Panc1 (cell line): ENCODE results near the gene TRIM41. TPM values are rescaled to one million over a fixed set of nuclear protein-coding genes. Genes with fewer than 3 reads are reported as not detected.

Experiments used
- ATAC-seq: fragments of 200-7000 bp; cut with Tn5 transposase; 2 replicates; pipeline ENCODE4 v1.9.1; 2020; ENCODE audit warnings: mild to moderate bottlenecking, moderate library complexity
- BruUV-seq: library from RNA; stranded (reverse); fragments of 400-500 nt; replicated peaks from 2 replicates; lab custom pipeline; 2021; lab: Mats Ljungman, UMichigan
- CTCF ChIA-PET: fragments of 300-600 bp; sonication (Branson Sonifier 250); formaldehyde crosslinking; loops from one replicate; lab custom pipeline; 2022; ENCODE audit warnings: antibody characterized with exemption; lab: Charles Lee
- POLR2A ChIA-PET: fragments of 300-600 bp; sonication (Branson Sonifier 250); formaldehyde crosslinking; loops from one replicate; lab custom pipeline; 2022; ENCODE audit warnings: antibody characterized with exemption; lab: Charles Lee
- DNase-seq: peaks from one replicate; pipeline ENCODE4 v3.0.0-alpha.2; 2010; ENCODE audit warnings: low read depth, low spot score
- H3K27ac ChIP-seq: 2 replicates; pipeline ENCODE4 v1.5.1; 2011; ENCODE audit warnings: mild to moderate bottlenecking, low read length, inconsistent platforms
- H3K27me3 ChIP-seq: fragments of 200-500 bp; sonication (Bioruptor generic); 2 replicates; pipeline ENCODE4 v1.6.0; 2014; ENCODE audit warnings: low read length, inconsistent platforms; ENCODE audit not compliant: control insufficient read depth, insufficient read depth
- H3K36me3 ChIP-seq: fragments of 200-500 bp; sonication (Bioruptor generic); 2 replicates; pipeline ENCODE4 v1.5.1; 2014; ENCODE audit warnings: inconsistent platforms, mild to moderate bottlenecking, low read length, moderate library complexity; ENCODE audit not compliant: control insufficient read depth, insufficient read depth
- H3K4me1 ChIP-seq: 2 replicates; pipeline ENCODE4 v1.5.1; 2011; ENCODE audit warnings: inconsistent platforms, mild to moderate bottlenecking, low read length, moderate library complexity; ENCODE audit not compliant: control insufficient read depth, insufficient read depth
- H3K4me3 ChIP-seq, 2 experiments: 2 replicates each; pipeline ENCODE4 v1.5.1; 2011 to 2012; ENCODE audit warnings: low read depth in 2 of 2, low read length in 2 of 2, mild to moderate bottlenecking in 2 of 2, inconsistent platforms in 1 of 2, moderate library complexity in 1 of 2
- H3K9me3 ChIP-seq: fragments of 200-500 bp; sonication (Bioruptor generic); 2 replicates; pipeline ENCODE4 v1.5.1; 2014; ENCODE audit warnings: low read depth, mild to moderate bottlenecking, inconsistent platforms, low read length, moderate library complexity; ENCODE audit not compliant: control insufficient read depth, insufficient read depth
- POLR2AphosphoS5 ChIP-seq: IDR thresholded peaks from 2 replicates; pipeline ENCODE4 v1.6.1; 2012; ENCODE audit warnings: mild to moderate bottlenecking, low read depth, low read length, moderate library complexity
- SIN3A ChIP-seq: IDR thresholded peaks from 2 replicates; pipeline ENCODE4 v1.6.1; 2012; ENCODE audit warnings: low read depth, mild to moderate bottlenecking, low read length, moderate library complexity, borderline replicate concordance; ENCODE audit not compliant: insufficient read depth
- TCF7L2 ChIP-seq: IDR thresholded peaks from 2 replicates; pipeline ENCODE4 v1.6.1; 2011; ENCODE audit warnings: mild to moderate bottlenecking, low read depth, low read length, inconsistent platforms
- in situ Hi-C: cut with HindIII; loops from 2 replicates; pipeline ENCODE4 v1.10.0; 2016; ENCODE audit warnings: low sequenced_read_pairs, low pct_unique_long_range_greater_than_20kb
- intact Hi-C: fragments of 100-400 bp; cut with micrococcal nuclease; formaldehyde crosslinking; loops from one replicate; pipeline ENCODE4 v1.10.0; 2022; ENCODE audit not compliant: unreplicated experiment
- total RNA-seq: library from RNA; stranded (reverse); gene quantifications from one replicate; pipeline ENCODE4 v1.2.1, GENCODE V29; 2021; ENCODE audit not compliant: unreplicated experiment
- TF ChIP-seq, protein P1 (sequence below), 2 experiments: IDR thresholded peaks; 2 replicates each; pipeline ENCODE4 v1.6.1; 2011 to 2012; ENCODE audit warnings: low read depth in 2 of 2, control low read depth in 1 of 2, low read length in 1 of 2, mild to moderate bottlenecking in 1 of 2, moderate library complexity in 1 of 2; ENCODE audit not compliant: insufficient read depth in 1 of 2
- TF ChIP-seq, protein P2 (sequence below): fragments of 450-650 bp; IDR thresholded peaks from 2 replicates; pipeline ENCODE4 v1.5.1; 2017; ENCODE audit warnings: mild to moderate bottlenecking

The TRIM41 gene
- total RNA-seq, 1 experiment from 2014 or later: 58.3 TPM

DNA sequence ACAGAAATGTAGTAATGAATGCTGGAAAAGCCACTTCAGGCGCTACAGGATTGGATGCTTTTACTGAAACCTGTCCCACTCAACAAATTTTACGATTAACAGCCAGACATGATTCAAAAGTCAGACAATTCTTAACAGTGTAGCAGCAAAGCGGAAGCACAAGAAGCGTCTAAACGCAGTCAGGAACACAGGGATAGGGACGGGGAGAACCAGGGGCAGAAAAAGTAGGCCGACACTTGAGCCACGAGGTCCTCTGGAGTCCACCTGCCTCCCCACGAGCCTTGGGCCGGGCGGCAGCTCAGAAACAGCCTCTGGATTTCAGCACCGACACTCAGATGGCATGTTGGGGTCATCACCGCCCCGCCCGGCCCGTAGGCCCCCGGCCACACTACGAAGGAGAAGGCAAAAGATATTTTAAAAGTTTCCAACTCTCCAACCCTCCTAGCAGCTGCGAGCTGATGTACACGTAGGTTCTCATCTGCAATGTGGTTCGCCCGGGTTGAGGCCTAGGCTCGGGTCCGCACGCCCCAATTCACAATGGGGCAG lies 20.0 kb downstream of the TRIM41 start:
- H3K36me3 ChIP-seq: peaks cover 32% of the 10 kb centered on the region
- H3K9me3 ChIP-seq: no peaks in the 10 kb centered on the region
- TF ChIP-seq POLR2AphosphoS5: no peak
- TF ChIP-seq, protein P1, sequence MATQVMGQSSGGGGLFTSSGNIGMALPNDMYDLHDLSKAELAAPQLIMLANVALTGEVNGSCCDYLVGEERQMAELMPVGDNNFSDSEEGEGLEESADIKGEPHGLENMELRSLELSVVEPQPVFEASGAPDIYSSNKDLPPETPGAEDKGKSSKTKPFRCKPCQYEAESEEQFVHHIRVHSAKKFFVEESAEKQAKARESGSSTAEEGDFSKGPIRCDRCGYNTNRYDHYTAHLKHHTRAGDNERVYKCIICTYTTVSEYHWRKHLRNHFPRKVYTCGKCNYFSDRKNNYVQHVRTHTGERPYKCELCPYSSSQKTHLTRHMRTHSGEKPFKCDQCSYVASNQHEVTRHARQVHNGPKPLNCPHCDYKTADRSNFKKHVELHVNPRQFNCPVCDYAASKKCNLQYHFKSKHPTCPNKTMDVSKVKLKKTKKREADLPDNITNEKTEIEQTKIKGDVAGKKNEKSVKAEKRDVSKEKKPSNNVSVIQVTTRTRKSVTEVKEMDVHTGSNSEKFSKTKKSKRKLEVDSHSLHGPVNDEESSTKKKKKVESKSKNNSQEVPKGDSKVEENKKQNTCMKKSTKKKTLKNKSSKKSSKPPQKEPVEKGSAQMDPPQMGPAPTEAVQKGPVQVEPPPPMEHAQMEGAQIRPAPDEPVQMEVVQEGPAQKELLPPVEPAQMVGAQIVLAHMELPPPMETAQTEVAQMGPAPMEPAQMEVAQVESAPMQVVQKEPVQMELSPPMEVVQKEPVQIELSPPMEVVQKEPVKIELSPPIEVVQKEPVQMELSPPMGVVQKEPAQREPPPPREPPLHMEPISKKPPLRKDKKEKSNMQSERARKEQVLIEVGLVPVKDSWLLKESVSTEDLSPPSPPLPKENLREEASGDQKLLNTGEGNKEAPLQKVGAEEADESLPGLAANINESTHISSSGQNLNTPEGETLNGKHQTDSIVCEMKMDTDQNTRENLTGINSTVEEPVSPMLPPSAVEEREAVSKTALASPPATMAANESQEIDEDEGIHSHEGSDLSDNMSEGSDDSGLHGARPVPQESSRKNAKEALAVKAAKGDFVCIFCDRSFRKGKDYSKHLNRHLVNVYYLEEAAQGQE (IDR thresholded peaks at IDR 0.05; ENCODE audit: insufficient read depth in 1 of 2, low read depth in 2 of 2, low read length in 1 of 2): no peak
- TF ChIP-seq SIN3A: no peak
- no peak for TF ChIP-seq TCF7L2
- TF ChIP-seq, protein P2, sequence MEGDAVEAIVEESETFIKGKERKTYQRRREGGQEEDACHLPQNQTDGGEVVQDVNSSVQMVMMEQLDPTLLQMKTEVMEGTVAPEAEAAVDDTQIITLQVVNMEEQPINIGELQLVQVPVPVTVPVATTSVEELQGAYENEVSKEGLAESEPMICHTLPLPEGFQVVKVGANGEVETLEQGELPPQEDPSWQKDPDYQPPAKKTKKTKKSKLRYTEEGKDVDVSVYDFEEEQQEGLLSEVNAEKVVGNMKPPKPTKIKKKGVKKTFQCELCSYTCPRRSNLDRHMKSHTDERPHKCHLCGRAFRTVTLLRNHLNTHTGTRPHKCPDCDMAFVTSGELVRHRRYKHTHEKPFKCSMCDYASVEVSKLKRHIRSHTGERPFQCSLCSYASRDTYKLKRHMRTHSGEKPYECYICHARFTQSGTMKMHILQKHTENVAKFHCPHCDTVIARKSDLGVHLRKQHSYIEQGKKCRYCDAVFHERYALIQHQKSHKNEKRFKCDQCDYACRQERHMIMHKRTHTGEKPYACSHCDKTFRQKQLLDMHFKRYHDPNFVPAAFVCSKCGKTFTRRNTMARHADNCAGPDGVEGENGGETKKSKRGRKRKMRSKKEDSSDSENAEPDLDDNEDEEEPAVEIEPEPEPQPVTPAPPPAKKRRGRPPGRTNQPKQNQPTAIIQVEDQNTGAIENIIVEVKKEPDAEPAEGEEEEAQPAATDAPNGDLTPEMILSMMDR: no peak
- ChIA-PET CTCF (no interaction called here), POLR2A (interaction anchor here (1.0 kb wide), 1 partner anchor 20 kb away, joined by 9 read pairs; the partner anchor contains the start of gene TRIM41)
- peak overlapping the region; percentile 78 to 97 for H3K4me3 ChIP-seq
- in situ Hi-C loops: no loop called here
- TSS peak; percentile 79 for BruUV-seq
- peaks cover 32% of the 10 kb centered on the region for H3K4me1 ChIP-seq
- intact Hi-C loops: no loop called here
- peak overlapping the region; percentile 99 for H3K27ac ChIP-seq
- no peak; the same call in 1 of the 2 replicates for ATAC-seq
- H3K27me3 ChIP-seq: no peaks in the 10 kb centered on the region
- no peak for DNase-seq

DNA sequence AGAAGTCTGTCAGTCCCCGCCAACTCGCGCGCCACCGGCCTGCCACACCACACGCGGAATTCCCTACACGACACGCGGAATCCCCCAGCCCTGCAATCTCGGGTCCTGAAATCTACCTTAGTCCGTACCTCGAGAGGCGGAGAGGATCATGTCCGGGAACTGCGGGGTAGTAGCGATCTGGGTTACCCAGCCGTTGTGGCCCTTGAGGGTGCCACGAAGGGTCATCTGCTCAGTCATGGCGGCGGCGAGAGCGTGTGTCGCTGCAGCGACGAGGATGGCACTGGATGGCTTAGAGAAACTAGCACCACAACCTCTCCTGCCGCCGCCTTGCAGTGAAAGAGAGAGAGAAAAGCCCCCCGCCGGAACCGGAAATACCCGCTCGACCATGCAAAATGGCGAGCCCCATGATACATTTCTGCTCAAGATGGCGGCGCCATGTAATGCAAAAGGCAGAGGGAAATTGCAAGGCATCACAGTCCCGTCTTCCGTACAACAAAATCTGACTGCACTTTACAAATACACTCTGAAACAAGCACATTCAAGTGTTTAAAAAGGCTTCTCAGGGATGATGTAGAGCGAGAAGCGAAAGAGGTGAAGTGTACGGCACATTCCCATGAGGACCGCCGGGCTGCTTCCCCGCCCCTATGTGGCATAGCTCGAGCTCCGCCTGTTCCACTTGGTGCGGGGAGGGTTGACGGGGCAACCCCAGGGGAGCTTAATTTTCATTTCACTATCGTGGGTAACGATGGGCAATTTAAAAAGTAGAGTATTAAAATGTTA lies 20.7 kb downstream of the TRIM41 start, which contains the start of gene RACK1:
Gene RACK1 (minus strand): TSS at position 343 of the 780 bp plus-strand sequence. CDS start 106 bp downstream, at position 237.
- DNase-seq (peak; percentile 89), ATAC-seq (peak; percentile 79)
- intact Hi-C loops (no loop called here), in situ Hi-C loops (no loop called here)
- Histone ChIP-seq H3K27me3 (no peaks in the 10 kb centered on the region), H3K9me3 (no peaks in the 10 kb centered on the region), H3K4me3 (peak within 1 kb of the TSS; percentile 78 to 97), H3K27ac (peak within 1 kb of the TSS; percentile 99), H3K4me1 (peaks cover 32% of the 10 kb centered on the region), H3K36me3 (peaks cover 26% of the 10 kb centered on the region)
- POLR2A ChIA-PET: interaction anchor here (0.6 to 1.0 kb wide), 2 partner anchors 20 to 52 kb away, joined by 4 to 9 read pairs; partner anchors contain the start of gene TRIM41
- no TSS peak for BruUV-seq
- CTCF ChIA-PET: no interaction called here
- no peak; the same call in 1 of the 2 replicates for TF ChIP-seq SIN3A
- peak; percentile 97 for TF ChIP-seq POLR2AphosphoS5
- TF ChIP-seq TCF7L2: peak; percentile 66
- TF ChIP-seq, protein P1 (IDR thresholded peaks at IDR 0.05; ENCODE audit: insufficient read depth in 1 of 2, low read depth in 2 of 2, low read length in 1 of 2): peak; percentile 38 to 48; a peak in 1 of 4 replicates
- TF ChIP-seq, protein P2: no peak
